ENCODE data around the gene THEMIS.

GRCh38 chr6:127933852-127934840 lies 33.3 kb upstream of the THEMIS start:
- no peak for TF ChIP-seq CTCF (conservative IDR thresholded peaks at IDR 0.05 in 1 of 2, IDR thresholded peaks at IDR 0.05 in 1 of 2; ENCODE audit: low read depth in 1 of 2, low read length in 2 of 2)
- no peak for TF ChIP-seq EZH2 (IDR thresholded peaks at IDR 0.05; ENCODE audit: low read length, missing control alignments)

Measured in fibroblast of lung (primary cell).